Kidney (tissue), 14 donors: ENCODE measurements around the gene DISC1. TPM values are rescaled to one million over a fixed set of nuclear protein-coding genes. Genes with fewer than 3 reads are reported as not detected.

Experiments
- DNase-seq, 5 donors: peaks; one replicate each; pipeline ENCODE4 v3.0.0-alpha.2; 2013 to 2020
- FAIRE-seq: peaks from 2 replicates; lab custom pipeline; 2012; peaks lifted over from hg19 to GRCh38; lab: Jason Lieb, UNC
- H3K27ac ChIP-seq, 2 donors: one replicate each; pipeline ENCODE4 v1.7.0; 2013; ENCODE audit warnings: low read depth in 2 of 2, low read length in 2 of 2, inconsistent platforms in 1 of 2
- H3K27me3 ChIP-seq: one replicate; pipeline ENCODE4 v1.7.1; 2013; ENCODE audit warnings: low read length, inconsistent platforms; ENCODE audit not compliant: control insufficient read depth, insufficient read depth
- H3K36me3 ChIP-seq, 3 donors: one replicate each; pipeline versions ENCODE4 v1.7.0 to v1.7.1; 2013; ENCODE audit warnings: low read length in 3 of 3, control low read depth in 1 of 3, inconsistent platforms in 1 of 3; ENCODE audit not compliant: insufficient read depth in 3 of 3, control insufficient read depth in 2 of 3
- H3K4me1 ChIP-seq, 3 donors: one replicate each; pipeline versions ENCODE4 v1.7.0 to v1.7.1; 2013; ENCODE audit warnings: low read length in 3 of 3, inconsistent platforms in 1 of 3, low read depth in 1 of 3; ENCODE audit not compliant: control insufficient read depth in 2 of 3, insufficient read depth in 2 of 3
- H3K4me3 ChIP-seq, 3 donors: one replicate each; pipeline versions ENCODE4 v1.7.0 to v1.8.1; 2013; ENCODE audit warnings: low read length in 3 of 3, control low read depth in 1 of 3, inconsistent platforms in 1 of 3
- H3K9ac ChIP-seq, 3 donors: one replicate each; pipeline versions ENCODE4 v1.7.0 to v1.7.1; 2013; ENCODE audit warnings: low read length in 3 of 3, control low read depth in 1 of 3, inconsistent platforms in 1 of 3
- H3K9me3 ChIP-seq, 3 donors: one replicate each; pipeline versions ENCODE4 v1.7.0 to v1.7.1; 2013; ENCODE audit warnings: low read length in 3 of 3, control low read depth in 1 of 3, inconsistent platforms in 1 of 3; ENCODE audit not compliant: control insufficient read depth in 2 of 3, insufficient read depth in 1 of 3
- intact Hi-C: fragments of 100-400 bp; cut with DNase I; formaldehyde crosslinking; loops from one replicate; pipeline ENCODE4 v1.11.1; 2022
- polyA plus RNA-seq: library from polyadenylated mRNA; stranded (reverse); fragments of 350-450 nt; fragmentation: Illumina TruSeq; extraction: RNeasy Lipid Tissue Mini Kit (QIAGEN cat#74804); gene quantifications from one replicate; pipeline ENCODE4 v1.2.3, GENCODE V29; 2014; ENCODE audit warnings: low read depth, low replicate concordance; ENCODE audit not compliant: insufficient read depth
- total RNA-seq: library from RNA; stranded (reverse); fragmentation: NEBNext Ultra II Directional; extraction: Animal tissue kit (Norgen Biotek cat#: 25700); gene quantifications from one replicate; pipeline ENCODE4 v1.2.1, GENCODE V29; 2021
- TF ChIP-seq, protein P1 (sequence below): IDR thresholded peaks from 3 replicates; pipeline ENCODE4 v1.5.1; 2012; ENCODE audit warnings: mild to moderate bottlenecking, moderate library complexity, borderline replicate concordance; ENCODE audit not compliant: insufficient read depth; ENCODE audit errors: extremely low read depth
- donor health status: control.
- donor health status: control.
- donor health status: control.
- donor health status: control.
- donor health status: control.
- donor health status: DM: yes; HTN: yes; CAD: no.
- donor health status: Normal renal cell carcinoma (clear cell type).

The DISC1 gene
- total and polyA plus RNA-seq, 2 donors from 2014 or later, result 0.80 to 15.9 TPM

DNA sequence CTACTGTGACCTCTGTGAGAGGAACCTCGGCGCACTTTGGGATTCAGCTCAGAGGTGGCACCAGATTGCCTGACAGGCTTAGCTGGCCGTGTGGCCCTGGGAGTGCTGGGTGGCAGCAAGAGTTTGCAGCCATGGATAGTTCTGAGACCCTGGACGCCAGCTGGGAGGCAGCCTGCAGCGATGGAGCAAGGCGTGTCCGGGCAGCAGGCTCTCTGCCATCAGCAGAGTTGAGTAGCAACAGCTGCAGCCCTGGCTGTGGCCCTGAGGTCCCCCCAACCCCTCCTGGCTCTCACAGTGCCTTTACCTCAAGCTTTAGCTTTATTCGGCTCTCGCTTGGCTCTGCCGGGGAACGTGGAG lies 67.5 kb downstream of the DISC1 start:
- Histone ChIP-seq H3K9ac (no peak overlapping the region), H3K4me1 (peaks cover 2 to 7% (median 7%) of the 10 kb centered on the region in 3 donors), H3K36me3 (peaks cover 0 to 2% (median 0%) of the 10 kb centered on the region in 3 donors), H3K27me3 (no peaks in the 10 kb centered on the region), H3K9me3 (no peaks in the 10 kb centered on the region), H3K27ac (no peak overlapping the region), H3K4me3 (no peak overlapping the region)
- intact Hi-C loops, result no loop called here
- peak in 1 of 5 donors; percentile 76 for DNase-seq
- FAIRE-seq, result no peak
- TF ChIP-seq, protein P1, sequence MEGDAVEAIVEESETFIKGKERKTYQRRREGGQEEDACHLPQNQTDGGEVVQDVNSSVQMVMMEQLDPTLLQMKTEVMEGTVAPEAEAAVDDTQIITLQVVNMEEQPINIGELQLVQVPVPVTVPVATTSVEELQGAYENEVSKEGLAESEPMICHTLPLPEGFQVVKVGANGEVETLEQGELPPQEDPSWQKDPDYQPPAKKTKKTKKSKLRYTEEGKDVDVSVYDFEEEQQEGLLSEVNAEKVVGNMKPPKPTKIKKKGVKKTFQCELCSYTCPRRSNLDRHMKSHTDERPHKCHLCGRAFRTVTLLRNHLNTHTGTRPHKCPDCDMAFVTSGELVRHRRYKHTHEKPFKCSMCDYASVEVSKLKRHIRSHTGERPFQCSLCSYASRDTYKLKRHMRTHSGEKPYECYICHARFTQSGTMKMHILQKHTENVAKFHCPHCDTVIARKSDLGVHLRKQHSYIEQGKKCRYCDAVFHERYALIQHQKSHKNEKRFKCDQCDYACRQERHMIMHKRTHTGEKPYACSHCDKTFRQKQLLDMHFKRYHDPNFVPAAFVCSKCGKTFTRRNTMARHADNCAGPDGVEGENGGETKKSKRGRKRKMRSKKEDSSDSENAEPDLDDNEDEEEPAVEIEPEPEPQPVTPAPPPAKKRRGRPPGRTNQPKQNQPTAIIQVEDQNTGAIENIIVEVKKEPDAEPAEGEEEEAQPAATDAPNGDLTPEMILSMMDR, result no peak

- intact Hi-C loops, result no loop called here
- TF ChIP-seq, protein P1, result no peak
- H3K36me3 ChIP-seq, result peaks cover 0 to 2% (median 0%) of the 10 kb centered on the region in 3 donors
- no peak overlapping the region for H3K4me3 ChIP-seq
- H3K27me3 ChIP-seq, result no peaks in the 10 kb centered on the region
- H3K9ac ChIP-seq, result no peak overlapping the region
- H3K4me1 ChIP-seq, result peaks cover 2 to 7% (median 7%) of the 10 kb centered on the region in 3 donors
- H3K9me3 ChIP-seq, result no peaks in the 10 kb centered on the region
- FAIRE-seq (no peak), DNase-seq (no peak)
- H3K27ac ChIP-seq, result peak overlapping the region in 1 of 2 donors; percentile 14
Measured at GRCh38 chr1:231694465-231695077, 68.0 kb downstream of the DISC1 start.

DNA sequence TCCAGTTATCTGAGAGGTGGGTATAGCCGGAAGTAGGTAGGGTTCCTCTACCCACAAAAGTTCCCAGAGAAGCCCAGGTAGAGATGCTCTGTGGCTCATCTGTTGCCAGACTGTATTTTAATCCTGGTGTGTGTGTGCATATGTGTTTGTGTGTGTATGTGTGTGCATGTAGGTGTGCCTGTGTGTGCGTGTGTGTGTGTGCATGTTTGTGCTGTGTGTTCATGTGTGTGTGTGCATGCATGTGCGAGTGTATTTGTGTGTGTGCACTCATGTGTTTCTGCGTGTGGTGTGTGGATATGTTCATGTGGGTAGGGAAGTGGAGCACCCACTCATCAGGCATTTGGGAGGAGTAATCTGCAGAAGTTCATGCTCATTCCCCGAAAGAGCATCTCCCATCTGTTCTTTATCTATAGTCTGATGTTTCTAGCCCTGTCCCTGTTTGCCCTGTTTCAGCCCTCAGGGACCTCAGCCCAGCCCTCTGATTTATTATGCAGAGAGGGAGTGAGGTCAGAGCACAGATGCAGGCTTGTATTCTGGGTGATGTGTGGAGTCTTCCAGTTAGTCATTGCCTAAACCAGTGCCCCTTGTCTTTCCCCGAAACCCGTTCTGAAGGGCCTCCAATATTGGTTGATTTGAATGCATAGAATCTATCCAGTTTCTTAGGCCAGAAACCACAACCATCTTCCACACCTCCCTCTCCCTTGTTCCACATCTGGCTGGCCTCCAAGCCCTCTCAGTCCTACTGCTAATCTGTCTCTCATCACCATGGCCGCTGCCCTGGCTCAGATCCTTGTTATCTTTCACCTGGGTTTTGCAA lies 69.1 kb downstream of the DISC1 start:
- Histone ChIP-seq H3K9ac (no peak overlapping the region), H3K27ac (no peak overlapping the region), H3K4me1 (peaks cover 2 to 7% (median 7%) of the 10 kb centered on the region in 3 donors), H3K9me3 (no peaks in the 10 kb centered on the region), H3K4me3 (no peak overlapping the region), H3K27me3 (no peaks in the 10 kb centered on the region), H3K36me3 (peaks cover 0 to 2% (median 0%) of the 10 kb centered on the region in 3 donors)
- FAIRE-seq, result no peak
- no peak for DNase-seq
- intact Hi-C loops, result no loop called here
- TF ChIP-seq, protein P1, result no peak
